NCI-H2196 (cell line): ENCODE measurements around the gene TYRO3.
"Not testable (repeated sequence)": the region's sequence is repeated elsewhere in the genome, so short reads cannot be mapped to it uniquely, and the experiment has no call there.

Source experiments
- DNase-seq: peaks from one replicate; lab custom pipeline; 2025; ENCODE audit not compliant: unreplicated experiment; lab: John Stamatoyannopoulos, UW

The TYRO3 gene

DNA sequence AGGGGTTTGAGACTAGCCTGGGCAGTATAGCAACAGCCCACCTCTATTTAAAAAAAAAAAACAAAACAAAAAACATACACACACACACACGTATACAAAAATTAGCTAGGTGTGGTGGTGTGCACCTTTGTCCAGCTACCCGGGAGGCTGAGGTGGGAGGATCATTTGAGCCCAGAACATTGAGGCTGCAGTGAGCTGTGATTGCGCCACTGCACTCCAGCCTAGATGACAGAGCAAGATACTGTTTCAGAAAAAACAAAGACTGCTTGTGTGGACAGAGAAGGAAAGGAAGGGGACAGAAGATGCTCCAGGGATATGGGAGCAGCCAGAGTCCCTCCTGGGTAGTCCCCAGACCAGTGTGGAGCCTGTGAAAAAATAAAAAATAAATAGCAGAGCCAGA, 12.9 kb downstream of the TYRO3 start:
- no peak for DNase-seq

DNA sequence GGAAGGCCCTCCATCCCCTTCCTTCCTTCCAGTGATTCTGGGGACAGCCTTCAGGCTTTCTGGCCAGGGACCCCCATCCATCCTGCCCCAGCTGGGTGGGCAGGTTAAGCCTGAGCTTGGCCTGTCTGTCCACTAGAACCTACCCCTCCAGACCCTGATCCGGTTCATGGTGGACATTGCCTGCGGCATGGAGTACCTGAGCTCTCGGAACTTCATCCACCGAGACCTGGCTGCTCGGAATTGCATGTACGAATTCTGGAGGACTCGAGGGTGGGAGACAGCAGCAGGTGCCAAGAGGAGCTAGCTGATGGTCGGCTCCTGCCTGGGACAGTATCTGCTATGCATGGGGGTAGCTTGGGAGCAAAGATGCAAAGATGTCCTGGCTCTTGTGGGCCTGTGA, 13.9 kb downstream of the TYRO3 start:
- no peak for DNase-seq

DNA sequence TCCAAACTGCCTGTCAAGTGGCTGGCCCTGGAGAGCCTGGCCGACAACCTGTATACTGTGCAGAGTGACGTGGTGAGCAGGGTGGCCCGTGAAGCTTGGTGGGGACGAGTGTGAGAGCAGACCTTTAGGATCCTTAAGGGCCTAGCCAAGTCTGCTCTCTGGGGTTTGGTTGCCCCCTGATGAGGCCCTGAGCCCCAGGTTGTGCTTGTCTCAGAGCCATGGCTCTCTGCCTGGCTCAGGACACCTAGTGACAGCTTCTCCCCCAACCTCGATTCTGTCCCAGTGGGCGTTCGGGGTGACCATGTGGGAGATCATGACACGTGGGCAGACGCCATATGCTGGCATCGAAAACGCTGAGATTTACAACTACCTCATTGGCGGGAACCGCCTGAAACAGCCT, 14.4 kb downstream of the TYRO3 start:
- DNase-seq, result no peak

DNA sequence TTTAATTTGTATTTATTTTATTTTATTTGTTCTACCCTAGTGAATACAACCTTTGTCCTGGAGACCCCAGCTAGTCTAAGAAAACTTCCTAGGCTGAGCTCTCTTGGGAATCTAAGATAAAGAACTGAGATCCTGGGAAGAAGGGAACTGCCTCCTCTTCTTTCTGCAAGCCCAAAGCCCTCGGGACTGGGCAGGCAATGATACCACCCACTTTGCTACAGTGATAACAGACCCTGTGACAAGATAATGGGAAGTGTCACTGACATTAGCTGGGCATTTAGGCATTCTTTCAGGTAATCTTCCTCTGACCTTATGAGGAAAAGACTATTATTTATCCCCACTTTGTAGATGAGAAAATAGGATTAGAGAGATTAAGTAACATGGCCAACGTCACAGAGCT, 15.1 kb downstream of the TYRO3 start:
- DNase-seq, result no peak

DNA sequence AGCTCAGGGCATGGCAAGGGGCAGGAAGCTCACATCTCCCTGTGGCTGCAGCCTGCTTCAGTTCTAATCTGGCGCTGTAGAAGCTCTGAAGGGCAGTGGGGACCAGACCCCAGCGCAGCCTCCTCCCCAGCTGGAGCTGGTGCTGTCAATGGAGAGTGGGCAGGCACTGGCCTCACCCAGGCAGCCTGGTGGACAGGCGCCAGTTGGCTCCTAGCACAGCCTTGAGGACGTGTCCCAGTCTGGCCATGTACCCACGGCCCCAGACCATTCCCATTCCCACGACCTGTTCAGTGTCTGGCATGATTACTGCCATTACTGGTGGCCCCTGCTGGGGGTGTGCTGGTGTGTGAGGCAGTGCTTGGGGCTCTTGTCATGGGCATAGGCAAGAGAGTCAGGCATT, 16.3 kb downstream of the TYRO3 start:
- DNase-seq, result no peak

DNA sequence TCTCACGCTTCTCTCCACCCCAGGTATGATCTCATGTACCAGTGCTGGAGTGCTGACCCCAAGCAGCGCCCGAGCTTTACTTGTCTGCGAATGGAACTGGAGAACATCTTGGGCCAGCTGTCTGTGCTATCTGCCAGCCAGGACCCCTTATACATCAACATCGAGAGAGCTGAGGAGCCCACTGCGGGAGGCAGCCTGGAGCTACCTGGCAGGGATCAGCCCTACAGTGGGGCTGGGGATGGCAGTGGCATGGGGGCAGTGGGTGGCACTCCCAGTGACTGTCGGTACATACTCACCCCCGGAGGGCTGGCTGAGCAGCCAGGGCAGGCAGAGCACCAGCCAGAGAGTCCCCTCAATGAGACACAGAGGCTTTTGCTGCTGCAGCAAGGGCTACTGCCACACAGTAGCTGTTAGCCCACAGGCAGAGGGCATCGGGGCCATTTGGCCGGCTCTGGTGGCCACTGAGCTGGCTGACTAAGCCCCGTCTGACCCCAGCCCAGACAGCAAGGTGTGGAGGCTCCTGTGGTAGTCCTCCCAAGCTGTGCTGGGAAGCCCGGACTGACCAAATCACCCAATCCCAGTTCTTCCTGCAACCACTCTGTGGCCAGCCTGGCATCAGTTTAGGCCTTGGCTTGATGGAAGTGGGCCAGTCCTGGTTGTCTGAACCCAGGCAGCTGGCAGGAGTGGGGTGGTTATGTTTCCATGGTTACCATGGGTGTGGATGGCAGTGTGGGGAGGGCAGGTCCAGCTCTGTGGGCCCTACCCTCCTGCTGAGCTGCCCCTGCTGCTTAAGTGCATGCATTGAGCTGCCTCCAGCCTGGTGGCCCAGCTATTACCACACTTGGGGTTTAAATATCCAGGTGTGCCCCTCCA, 19.1 kb downstream of the TYRO3 start:
- DNase-seq, result peak; percentile 57

DNA sequence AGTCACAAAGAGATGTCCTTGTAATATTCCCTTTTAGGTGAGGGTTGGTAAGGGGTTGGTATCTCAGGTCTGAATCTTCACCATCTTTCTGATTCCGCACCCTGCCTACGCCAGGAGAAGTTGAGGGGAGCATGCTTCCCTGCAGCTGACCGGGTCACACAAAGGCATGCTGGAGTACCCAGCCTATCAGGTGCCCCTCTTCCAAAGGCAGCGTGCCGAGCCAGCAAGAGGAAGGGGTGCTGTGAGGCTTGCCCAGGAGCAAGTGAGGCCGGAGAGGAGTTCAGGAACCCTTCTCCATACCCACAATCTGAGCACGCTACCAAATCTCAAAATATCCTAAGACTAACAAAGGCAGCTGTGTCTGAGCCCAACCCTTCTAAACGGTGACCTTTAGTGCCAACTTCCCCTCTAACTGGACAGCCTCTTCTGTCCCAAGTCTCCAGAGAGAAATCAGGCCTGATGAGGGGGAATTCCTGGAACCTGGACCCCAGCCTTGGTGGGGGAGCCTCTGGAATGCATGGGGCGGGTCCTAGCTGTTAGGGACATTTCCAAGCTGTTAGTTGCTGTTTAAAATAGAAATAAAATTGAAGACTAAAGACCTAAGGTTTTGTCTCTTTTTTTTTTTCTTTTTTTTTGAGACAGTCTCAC, 19.8 kb downstream of the TYRO3 start:
- DNase-seq, result no peak

DNA sequence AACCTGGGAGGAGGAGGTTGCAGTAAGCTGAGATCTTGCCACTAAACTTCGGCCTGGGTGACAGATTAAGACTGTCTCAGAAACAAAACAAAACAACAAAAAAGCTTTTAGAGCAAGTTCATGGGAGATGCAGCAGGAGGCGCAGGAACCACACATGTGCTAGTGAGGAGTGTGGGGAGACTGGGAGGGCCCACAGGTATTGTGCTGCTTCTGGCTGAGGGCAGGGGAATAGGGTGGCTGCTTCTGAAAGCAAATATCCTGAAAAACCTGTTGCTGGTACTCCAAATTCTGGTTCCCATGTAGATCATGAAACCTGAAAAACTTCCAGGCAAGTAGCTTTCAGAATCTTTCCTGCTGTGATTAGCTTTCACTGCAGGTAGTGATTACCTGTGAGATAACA, 22.1 kb downstream of the TYRO3 start:
- DNase-seq, result no peak

DNA sequence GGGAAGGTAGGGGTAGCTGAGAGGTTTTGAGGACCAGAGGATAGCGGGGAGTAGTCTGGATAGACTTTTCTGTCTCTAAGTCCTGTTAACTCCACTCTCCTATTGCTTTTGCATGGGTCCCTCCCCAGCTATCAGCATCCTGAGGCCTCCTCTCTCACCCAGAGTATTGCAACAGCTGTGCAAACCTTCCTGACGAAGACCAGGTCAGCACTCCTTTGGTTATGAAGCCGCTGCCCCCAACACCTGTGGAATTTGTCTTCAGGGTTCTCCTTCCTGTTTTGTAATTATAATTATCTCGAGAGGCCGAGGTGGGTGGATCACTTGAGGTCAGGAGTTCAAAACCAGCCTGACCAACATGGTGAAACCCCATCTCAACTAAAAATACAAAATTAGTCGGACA, 24.8 kb downstream of the TYRO3 start:
- no peak for DNase-seq

DNA sequence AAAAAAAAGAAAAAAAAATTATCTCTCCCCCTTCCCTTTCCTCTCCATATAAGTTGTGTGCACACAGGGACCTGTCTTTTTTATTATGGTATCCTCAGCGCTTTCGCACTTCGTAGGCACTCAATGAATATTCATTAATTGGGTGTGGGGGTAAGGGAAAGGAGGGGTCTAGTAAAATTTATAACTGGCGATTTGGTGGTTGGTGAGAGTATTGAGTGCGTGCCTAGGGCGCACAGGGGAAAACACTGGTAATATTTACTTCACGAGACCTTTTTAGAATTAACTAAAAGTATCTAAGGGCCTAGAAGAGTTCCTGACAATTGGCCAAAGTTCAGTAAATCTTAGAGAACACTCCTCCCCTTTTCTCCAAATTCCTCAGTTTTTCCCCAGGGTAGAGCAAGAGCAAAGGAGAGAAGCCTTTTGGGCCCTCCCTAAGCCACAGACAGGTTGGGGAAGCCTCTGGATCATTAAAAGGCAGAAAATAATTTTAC, 25.7 kb downstream of the TYRO3 start:
- no peak for DNase-seq

DNA sequence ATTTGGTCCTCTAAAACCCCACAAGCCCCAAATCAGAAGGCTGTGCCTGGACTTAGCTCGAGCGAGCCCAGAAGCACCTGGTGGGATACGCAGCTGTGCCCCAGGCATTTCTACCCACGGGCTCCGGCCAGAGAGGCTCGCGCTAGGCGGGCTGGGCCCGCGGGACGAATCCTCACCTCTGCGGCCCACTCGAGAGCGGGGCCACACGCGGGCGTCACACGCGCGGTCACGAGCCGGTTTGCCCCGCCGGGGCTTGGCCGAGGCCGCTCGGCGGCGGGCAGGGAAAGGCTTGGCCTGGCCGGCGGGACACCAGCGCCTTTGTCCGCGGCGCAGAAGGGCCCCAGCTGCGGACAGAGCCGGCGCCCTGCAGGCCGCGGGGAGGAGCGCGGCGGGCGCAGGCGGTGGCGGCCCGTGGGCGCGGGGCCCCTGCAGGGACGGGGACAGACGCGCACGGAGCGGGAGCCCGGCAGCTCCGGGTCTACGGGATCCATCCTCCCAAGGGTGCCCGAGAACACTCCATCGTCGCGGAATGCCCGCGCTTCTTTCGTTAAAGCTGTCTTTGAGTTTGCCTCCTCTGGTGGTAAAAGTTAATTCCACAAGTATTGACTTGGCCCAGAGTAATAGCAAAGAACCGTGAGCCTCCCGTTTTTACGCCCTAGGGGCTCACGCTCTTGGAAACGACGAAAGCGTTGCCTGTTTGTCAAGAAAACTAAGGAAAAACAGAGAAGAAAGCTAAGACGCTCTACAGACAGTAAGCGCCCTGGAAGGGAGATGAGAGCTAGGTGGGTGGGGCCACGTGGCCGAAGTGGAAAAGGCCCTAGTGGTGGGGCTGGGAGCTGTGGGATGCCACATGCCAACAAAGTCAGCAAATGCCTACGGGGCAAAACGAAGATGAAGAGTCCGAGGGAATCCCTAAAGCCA, 26.4 kb downstream of the TYRO3 start:
- DNase-seq, result no peak

DNA sequence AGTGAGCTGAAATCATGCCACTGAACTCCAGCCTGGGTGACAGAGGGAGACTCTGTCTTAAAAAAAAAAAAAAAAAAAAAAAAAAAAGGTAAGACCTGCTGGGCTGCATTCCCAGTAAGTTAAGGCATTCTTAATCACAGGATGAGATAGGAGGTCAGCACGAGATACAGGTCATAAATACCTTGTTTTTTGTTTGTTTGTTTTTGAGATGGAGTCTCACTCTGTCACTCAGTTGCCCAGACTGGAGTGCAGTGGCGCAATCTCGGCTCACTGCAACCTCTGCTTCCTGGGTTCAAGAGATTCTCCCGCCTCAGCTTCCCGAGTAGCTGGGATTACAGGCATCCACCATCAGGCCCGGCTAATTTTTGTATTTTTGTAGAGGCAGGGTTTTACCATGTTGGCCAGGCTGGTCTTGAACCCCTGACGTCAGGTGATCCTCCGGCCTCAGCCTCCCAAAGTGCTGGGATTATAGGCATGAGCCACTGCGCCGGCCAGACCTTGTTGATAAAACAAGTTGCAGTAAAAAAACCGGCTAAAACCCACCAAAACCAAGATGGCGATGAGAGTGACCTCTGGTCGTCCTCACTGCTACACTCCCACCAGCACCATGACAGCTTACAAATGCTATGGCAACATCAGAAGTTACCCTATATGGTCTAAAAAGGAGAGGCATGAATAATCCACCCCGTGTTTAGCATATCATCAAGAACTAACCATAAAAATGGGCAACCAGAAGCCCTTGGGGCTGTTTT, 27.7 kb downstream of the TYRO3 start:
- not testable (repeated sequence) for DNase-seq

DNA sequence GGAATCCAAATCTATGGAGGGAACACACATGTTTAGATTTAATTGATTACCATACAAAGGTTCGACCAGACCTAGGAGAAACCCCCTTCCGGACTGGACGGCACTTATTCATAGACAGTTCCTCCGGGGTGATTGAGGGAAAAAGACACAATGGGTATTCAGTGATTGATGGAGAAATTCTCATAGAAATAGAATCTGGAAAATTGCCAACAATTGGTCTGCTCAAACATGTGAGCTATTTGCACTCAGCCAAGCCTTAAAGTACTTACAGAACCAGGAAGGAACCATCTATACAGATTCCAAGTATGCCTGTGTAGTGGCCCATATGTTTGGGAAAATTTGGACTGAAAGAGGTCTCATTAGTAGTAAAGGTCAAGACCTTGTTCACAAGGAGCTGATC, 30.0 kb downstream of the TYRO3 start:
- DNase-seq, result not testable (repeated sequence)

DNA sequence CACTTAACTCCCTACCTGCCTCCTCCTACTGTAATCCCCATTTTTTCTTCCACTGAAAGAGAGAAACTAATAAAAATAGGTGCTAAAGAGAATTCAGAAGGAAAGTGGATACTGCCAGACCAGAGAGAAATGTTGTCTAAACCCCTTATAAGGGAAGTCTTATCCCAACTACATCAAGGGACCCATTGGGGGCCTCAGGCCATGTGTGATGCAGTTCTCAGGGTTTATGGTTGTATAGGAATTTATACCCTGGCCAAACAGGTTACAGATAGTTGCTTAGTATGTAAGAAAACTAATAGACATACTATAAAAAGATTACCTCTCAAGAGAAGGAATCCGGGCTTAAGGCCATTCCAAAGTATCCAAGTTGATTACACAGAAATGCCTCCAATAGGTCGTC, 30.6 kb downstream of the TYRO3 start:
- DNase-seq, result not testable (repeated sequence)

DNA sequence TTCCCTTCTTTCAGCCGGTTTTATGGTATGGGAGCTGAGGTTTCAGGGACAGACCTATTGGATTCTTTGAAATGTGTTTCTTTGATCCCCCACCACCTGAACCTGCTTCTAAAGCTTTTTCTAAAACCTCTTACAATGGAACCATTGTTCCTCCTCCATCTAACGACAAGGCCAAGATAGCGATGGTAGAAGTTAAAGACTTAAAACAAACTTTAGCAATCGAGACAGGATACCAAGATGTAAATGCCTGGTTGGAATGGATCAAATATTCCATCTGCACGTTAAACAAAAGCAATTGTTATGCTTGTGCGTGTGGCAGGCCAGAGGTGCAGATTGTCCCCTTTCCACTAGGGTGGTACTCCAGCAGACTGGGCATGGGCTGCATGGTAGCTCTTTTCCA, 32.2 kb downstream of the TYRO3 start:
- not testable (repeated sequence) for DNase-seq

DNA sequence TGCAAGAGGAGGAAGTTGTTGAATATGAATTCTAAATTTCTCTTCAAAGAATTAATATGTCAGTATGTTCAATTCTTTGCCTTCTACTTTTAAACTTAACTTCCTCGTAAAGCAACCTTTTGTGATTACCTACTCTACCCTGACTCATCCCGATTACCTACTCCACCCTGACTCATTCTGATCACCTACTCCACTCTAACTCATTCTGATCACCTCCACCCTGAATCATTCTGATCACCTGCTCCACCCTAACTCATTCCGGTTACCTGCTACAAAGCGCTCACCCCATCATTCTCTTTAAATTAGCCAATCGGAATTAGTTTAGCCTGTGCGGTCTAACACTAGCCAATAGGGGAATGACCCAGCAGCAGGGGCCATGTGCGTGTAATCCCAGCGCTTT, 33.7 kb downstream of the TYRO3 start:
- DNase-seq, result not testable (repeated sequence)

DNA sequence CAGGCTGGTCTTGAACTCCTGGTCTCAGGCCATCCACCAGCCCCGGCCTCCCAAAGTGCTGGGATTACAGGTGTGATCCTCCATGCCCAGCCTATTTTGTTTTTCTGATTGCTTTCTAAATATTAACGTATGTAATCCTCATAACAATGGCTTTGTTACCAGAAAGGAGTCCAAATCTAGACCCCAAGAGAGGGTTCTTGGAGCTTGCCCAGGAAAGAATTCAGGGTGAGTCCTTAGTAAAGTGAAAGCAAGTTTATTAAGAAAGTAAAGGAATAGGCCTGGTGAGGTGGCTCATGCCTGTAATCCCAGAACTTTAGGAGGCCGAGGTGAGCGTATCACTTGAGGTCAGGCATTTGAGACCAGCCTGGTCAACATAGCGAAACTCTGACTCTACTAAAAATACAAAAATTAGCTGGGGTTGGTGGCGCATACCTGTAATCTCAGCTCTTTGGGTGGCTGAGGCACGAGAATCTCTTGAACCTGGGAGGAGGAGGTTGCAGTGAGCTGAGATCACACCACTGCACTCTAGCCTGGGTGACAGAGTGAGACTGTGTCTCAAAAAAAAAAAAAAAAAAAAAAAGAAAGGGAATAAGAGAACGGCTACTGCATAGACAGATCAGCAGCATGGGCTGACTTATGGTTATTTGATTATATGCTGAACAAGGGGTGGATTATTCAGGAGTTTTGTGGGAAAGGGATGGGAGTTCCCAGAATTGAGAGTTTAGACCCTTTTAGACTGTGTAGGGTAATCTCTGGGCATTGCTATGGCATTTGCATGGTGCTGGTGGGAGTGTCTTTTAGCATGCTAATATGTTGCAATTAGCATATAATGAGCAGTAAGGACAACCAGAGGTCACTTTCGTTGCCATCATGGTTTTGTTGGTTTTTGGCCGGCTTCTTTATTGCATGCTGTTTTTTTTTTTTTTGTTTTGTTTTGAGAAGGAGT, 36.1 kb downstream of the TYRO3 start:
- no peak for DNase-seq

DNA sequence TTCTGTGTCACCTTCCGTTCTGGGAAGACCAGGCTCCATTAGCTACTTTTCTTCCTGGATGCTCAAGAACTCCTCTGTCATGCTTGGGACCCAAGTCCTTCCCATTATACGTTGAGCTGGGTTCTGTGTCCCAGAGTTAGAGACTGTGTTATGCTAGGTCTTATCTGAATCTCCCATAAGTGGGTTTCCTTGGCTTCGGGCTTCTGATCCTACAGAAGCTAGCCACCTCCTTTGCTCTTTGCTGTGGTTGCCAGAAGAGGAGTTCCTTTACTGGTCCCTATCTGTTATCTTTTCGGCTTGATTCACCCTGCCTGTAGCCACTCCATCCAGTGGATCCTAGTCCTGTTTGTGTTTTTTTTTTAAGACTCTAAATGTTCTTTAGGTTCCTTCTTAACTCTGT, 38.0 kb downstream of the TYRO3 start:
- DNase-seq, result no peak

DNA sequence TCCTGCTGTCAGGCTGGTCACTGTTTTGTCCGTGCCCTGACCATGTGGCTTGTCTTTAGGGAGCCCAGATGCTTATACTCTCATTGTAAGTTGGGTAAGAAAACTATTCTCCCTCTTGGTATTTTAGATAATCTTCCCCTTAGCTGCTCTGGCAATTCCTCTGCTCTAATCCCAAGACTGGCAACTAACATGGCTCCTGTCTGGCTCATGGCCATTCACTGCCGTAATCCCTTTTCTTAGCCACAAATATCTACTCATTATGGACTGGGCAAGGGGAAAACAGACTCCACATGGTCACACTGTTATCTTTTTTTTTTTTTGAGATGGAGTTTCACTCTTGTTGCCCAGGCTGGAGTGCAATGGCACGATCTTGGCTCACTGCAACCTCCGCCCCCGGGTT, 38.8 kb downstream of the TYRO3 start:
- DNase-seq, result no peak

DNA sequence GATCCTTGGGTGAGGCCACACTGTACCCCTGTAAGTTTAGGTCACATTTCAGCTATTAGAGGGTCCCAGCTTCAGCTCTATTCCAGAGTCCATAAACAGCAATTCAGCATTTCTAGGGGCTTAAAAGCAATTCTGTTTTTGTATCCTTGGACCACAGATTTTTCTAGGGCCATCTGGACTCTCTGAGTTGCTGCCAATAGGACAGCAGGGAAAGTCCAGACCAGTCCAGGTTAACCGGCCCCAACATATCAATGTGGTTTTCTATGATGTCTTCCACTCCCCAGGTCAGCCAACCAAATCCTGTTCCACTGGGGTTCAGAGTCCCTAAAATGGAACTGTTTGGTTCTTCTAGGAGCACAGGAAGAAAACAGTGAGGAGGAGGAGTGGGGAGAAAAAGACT, 40.0 kb downstream of the TYRO3 start:
- no peak for DNase-seq
